AG09319 (cell line): ENCODE data around the gene SLC16A2.

Experiments used
- DNase-seq: peaks from one replicate; pipeline ENCODE4 v3.0.0-alpha.2; 2010; ENCODE audit warnings: low read depth; ENCODE audit errors: extremely low read depth
- TF ChIP-seq, protein P1 (sequence below): IDR thresholded peaks from 2 replicates; pipeline ENCODE4 v1.5.1; 2011; ENCODE audit warnings: low read depth, mild to moderate bottlenecking, inconsistent platforms, low read length, moderate library complexity

Gene SLC16A2

DNA sequence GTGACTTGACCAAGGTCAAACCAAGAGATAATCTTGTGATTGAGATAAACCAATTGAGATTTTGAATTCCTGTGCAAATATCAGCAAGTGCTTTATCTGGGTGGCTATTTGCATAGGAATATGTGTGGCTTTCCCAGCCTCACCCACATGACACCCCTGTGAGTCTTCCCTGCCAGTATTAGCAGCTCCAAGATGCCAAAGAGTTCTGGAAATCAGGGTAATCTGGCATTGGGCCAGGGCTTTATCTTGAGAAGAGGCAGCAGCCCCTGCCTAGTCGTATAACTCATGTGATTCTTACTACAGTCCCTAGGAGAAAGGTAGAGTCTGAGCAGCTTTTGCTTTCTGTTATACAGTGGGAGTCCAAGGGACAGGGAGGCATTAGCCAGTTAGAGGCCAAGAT is 105.5 kb downstream of the SLC16A2 start:
- DNase-seq = no peak
- TF ChIP-seq, protein P1, sequence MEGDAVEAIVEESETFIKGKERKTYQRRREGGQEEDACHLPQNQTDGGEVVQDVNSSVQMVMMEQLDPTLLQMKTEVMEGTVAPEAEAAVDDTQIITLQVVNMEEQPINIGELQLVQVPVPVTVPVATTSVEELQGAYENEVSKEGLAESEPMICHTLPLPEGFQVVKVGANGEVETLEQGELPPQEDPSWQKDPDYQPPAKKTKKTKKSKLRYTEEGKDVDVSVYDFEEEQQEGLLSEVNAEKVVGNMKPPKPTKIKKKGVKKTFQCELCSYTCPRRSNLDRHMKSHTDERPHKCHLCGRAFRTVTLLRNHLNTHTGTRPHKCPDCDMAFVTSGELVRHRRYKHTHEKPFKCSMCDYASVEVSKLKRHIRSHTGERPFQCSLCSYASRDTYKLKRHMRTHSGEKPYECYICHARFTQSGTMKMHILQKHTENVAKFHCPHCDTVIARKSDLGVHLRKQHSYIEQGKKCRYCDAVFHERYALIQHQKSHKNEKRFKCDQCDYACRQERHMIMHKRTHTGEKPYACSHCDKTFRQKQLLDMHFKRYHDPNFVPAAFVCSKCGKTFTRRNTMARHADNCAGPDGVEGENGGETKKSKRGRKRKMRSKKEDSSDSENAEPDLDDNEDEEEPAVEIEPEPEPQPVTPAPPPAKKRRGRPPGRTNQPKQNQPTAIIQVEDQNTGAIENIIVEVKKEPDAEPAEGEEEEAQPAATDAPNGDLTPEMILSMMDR = no peak

DNA sequence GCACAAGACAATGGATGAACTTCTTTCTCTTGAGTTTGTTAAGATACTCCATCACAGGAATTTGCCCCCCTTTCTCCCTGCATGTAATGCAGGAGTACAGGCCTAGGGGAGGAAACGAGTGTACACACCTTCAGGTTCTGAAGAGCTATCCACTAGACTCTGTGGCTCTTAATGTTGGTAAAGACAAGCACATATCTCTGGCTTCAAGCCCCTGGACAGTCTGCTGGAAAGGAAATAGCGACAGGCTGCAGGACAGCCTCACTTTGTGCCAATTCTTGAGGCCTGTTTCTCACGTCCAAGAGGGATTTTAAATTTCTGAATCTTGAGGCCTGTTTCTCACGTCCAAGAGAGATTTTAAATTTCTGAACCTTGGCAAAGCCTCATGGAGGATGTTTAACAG is 106.1 kb downstream of the SLC16A2 start:
- no peak for DNase-seq

DNA sequence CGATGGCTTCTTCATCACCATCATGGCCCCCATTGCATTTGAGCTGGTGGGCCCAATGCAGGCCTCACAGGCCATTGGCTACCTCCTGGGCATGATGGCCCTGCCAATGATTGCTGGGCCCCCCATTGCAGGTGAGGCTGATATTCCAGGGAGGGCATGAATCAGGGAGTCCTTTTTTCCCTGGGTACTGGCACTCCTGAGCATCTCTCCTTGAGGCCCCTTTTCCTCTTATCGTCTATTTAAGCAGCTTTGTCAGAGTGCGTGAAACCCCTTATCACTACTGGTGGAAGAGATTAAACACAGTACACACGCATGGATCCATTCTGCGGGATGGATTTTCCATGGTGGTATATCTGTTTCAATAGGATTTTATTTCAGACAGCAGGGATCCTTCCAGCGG is 108.0 kb downstream of the SLC16A2 start:
- TF ChIP-seq, protein P1 = no peak
- DNase-seq = no peak

More for the DNA sequence above, 106.1 kb downstream of the SLC16A2 start:
- TF ChIP-seq, protein P1 = no peak

DNA sequence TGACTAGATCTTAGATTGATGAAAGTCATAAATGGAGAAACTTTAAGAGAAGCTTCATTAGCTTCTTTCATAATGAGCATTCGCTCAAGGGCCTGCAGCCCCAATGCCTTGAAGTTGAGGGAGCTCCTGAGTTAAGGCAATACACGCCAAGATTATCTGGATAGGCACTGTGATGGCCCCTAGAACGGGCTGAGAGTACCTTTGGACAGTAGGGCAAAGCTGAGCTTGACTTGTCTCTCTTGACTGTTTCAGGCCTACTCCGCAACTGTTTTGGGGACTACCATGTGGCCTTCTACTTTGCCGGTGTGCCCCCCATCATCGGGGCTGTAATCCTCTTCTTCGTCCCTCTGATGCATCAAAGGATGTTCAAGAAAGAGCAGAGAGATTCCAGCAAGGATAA is 109.8 kb downstream of the SLC16A2 start:
- TF ChIP-seq, protein P1 = no peak
- no peak for DNase-seq

DNA sequence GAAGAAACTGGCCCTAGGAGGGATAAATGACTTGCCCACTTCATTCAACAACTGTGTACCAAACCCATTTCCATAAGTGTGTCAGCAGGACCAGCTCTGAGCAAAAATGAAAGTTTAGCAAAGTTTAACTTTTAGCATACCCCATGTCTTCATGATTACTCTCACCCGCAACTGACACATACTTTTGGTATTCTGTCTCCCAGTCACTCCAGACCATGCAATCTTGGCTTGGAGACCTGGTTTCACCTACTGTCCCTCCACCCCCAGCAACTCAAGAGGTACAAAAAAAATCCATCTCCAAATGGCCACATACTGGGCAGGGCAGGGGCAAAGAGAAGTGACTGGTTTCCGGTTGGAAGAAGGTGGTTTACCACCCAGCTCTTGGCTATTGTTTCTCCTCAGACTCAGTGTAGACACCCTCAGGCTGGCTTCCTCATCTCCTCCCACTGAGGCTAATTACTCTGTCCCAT is 113.3 kb downstream of the SLC16A2 start:
- TF ChIP-seq, protein P1 = no peak
- DNase-seq = no peak

DNA sequence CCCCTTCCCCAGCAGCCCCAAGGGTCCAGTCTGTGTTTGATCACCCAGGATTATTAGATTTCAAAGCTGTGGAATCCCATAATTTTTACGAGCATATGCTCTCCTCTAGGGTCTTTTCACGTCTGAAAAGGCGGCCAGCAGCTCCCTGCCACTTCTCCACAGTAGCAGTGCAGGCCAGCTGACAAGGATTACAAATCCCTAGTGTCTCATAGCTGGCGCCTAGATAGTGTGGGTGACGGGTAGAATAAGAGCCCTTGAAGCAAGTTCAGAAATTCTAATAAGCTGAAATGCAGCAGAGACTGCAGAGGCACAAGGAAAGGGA is 113.8 kb downstream of the SLC16A2 start:
- no peak for DNase-seq

DNA sequence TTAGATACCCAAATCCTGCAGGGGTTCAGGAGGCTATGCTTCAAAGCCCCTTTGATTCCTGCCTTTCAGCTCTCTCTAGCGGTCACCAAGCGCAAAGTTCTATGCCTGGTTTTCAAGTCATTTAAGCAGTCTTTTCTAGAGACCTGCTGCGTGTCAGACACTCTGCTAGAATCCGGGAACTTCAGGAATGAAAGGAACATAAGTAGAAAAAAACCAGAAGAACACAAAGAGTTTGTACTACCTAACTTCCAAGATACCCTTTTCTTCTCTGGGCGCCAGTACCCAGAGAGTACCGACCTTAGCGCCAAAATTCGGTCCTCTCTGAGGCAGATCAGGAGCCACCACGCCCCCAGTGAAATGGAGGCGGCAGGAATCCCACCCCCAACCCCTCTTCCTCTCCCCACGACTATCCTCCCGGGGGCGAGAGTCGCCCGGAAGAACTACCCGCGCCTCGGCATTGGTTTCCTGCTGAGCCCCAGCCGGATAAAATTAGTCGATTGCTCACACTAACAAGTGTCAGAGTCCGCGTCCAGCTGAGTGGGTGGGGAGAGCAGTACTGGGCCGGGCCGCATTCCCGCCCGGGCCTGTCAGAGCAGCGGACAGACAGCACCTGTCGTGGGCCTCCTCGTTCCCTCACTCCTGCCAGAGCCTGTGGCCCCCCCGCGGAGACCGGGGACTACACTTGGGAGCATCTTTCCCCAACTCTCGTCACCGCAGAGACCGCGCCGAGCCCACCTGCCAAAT is 114.3 kb downstream of the SLC16A2 start:
- TF ChIP-seq, protein P1 = peak; percentile 56
- DNase-seq = peak; percentile 37

More for the DNA sequence above, 113.8 kb downstream of the SLC16A2 start:
- TF ChIP-seq, protein P1 = no peak
